Measurements from ENCODE around the gene SYT15.

SYT15 gene

GRCh38 chr10:46545861-46546590 is 32.9 kb upstream of the SYT15 start:
- DNase-seq: no peak

GRCh38 chr10:46546591-46547540 is 32.1 kb upstream of the SYT15 start:
- DNase-seq: no peak

- no peak for DNase-seq
These were observed 31.1 kb upstream of the SYT15 start for GRCh38 chr10:46547541-46548497.

GRCh38 chr10:46548498-46549090 is 30.3 kb upstream of the SYT15 start:
- no peak for DNase-seq

GRCh38 chr10:46549171-46550075 is 29.5 kb upstream of the SYT15 start:
- DNase-seq: no peak

GRCh38 chr10:46550076-46550790 is 28.7 kb upstream of the SYT15 start:
- no peak for DNase-seq

GRCh38 chr10:46550795-46551700 is 27.9 kb upstream of the SYT15 start:
- DNase-seq: no peak

GRCh38 chr10:46551701-46552525 is 27.0 kb upstream of the SYT15 start:
- DNase-seq: no peak

GRCh38 chr10:46552526-46553237 is 26.2 kb upstream of the SYT15 start:
- no peak for DNase-seq

- no peak for DNase-seq
These were observed 25.5 kb upstream of the SYT15 start for GRCh38 chr10:46553238-46554049.

- no peak for DNase-seq
These were observed 24.7 kb upstream of the SYT15 start for GRCh38 chr10:46554166-46554781.

GRCh38 chr10:46555366-46555712 is 23.6 kb upstream of the SYT15 start:
- DNase-seq: no peak

- no peak for DNase-seq
These were observed 23.0 kb upstream of the SYT15 start for GRCh38 chr10:46555713-46556514.

- DNase-seq: no peak
These were observed 22.2 kb upstream of the SYT15 start, which contains the start of gene GPRIN2 for GRCh38 chr10:46556515-46557318. Gene GPRIN2 (minus strand): TSS chr10:46556658. CDS start chr10:46550736, 5,922 bp downstream.
